Measurements from ENCODE around the gene IRF3.

DNA sequence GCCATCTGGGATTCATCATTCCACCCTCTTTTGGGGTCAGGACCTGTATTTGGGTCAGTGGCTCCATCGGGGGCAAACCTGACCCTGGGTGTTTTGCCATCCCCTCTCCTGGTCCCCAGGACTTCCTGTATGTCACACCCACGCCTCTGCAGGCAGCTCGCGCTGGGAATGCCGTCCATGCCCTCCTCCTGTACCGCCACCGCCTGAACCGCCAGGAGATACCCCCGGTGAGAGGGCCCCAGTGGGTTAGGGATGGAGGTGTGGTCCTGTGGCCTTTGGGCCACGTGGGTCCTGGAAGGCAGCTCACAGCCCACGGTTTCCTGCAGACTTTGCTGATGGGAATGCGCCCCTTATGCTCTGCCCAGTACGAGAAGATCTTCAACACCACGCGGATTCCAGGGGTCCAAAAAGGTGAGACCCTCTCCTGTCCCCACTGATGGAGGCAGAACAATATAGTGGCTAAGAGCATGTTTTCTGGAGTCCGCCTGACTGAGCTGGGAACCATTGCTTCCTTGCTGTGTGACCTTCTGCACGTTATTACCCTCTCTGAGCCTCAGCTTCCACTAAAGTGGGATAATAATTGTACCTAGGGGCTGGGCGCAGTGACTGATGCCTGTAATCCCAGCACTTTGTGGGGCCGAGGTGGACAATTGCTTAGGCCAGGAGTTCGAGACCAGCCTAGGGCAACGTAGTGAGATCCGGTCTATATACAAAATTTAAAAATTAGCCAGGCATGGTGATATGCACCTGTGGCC, 39.4 kb upstream of the IRF3 start:
- no peak for TF ChIP-seq POLR2A (IDR thresholded peaks at IDR 0.05; ENCODE audit: low read depth, low read length)
- TF ChIP-seq, protein P1, sequence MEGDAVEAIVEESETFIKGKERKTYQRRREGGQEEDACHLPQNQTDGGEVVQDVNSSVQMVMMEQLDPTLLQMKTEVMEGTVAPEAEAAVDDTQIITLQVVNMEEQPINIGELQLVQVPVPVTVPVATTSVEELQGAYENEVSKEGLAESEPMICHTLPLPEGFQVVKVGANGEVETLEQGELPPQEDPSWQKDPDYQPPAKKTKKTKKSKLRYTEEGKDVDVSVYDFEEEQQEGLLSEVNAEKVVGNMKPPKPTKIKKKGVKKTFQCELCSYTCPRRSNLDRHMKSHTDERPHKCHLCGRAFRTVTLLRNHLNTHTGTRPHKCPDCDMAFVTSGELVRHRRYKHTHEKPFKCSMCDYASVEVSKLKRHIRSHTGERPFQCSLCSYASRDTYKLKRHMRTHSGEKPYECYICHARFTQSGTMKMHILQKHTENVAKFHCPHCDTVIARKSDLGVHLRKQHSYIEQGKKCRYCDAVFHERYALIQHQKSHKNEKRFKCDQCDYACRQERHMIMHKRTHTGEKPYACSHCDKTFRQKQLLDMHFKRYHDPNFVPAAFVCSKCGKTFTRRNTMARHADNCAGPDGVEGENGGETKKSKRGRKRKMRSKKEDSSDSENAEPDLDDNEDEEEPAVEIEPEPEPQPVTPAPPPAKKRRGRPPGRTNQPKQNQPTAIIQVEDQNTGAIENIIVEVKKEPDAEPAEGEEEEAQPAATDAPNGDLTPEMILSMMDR (conservative IDR thresholded peaks at IDR 0.05; ENCODE audit: low read depth, low read length), result no peak

All from IMR-90 (cell line).